Heart left ventricle (tissue), 16 donors: ENCODE measurements around the gene ITGB3. TPM values are rescaled to one million over a fixed set of nuclear protein-coding genes. Genes with fewer than 3 reads are reported as not detected.
A peak's percentile ranks its signal among the peaks of the same experiment; 100 is the strongest.

Experiments used
- ATAC-seq, 4 donors: fragments of 200-7000 bp; cut with Tn5 transposase; one replicate each; pipeline ENCODE4 v1.9.1; 2020 to 2022; ENCODE audit warnings: moderate library complexity in 4 of 4, mild to moderate bottlenecking in 3 of 4, moderate number of reproducible peaks in 1 of 4
- DNase-seq, 5 donors: peaks; one replicate each; pipeline ENCODE4 v3.0.0-alpha.2; 2020
- H3K27ac ChIP-seq, 12 donors: fragments of 200-600 bp; sonication (generic) in 4 of 12; one replicate each; pipeline versions ENCODE4 v1.5.0 to v1.8.0; 2016 to 2022; ENCODE audit warnings: mild to moderate bottlenecking in 2 of 12
- H3K27me3 ChIP-seq, 9 donors: fragments of 200-600 bp; sonication (generic) in 2 of 9; one replicate each; pipeline versions ENCODE4 v1.5.1 to v1.8.0; 2016 to 2022; ENCODE audit warnings: mild to moderate bottlenecking in 3 of 9
- H3K36me3 ChIP-seq, 9 donors: fragments of 200-600 bp; sonication (generic) in 2 of 9; one replicate each; pipeline versions ENCODE4 v1.5.0 to v1.8.0; 2018 to 2022; ENCODE audit warnings: mild to moderate bottlenecking in 2 of 9
- H3K4me1 ChIP-seq, 12 donors: fragments of 200-600 bp; sonication (generic) in 4 of 12; one replicate each; pipeline versions ENCODE4 v1.5.0 to v1.8.0; 2016 to 2022; ENCODE audit warnings: mild to moderate bottlenecking in 3 of 12
- H3K4me3 ChIP-seq, 12 donors: fragments of 200-600 bp; sonication (generic) in 4 of 12; one replicate each; pipeline versions ENCODE4 v1.5.0 to v1.8.0; 2017 to 2022; ENCODE audit warnings: mild to moderate bottlenecking in 9 of 12, moderate library complexity in 4 of 12
- H3K9me3 ChIP-seq, 12 donors: fragments of 200-600 bp; sonication (generic) in 4 of 12; one replicate each; pipeline versions ENCODE4 v1.5.0 to v1.8.0; 2016 to 2022; ENCODE audit warnings: mild to moderate bottlenecking in 1 of 12
- CTCF ChIP-seq, 12 donors: fragments of 200-600 bp; sonication (generic) in 4 of 12; IDR thresholded peaks; one replicate each; pipeline versions ENCODE4 v1.5.0 to v1.8.0; 2018 to 2022; ENCODE audit warnings: antibody characterized with exemption in 12 of 12, mild to moderate bottlenecking in 5 of 12
- POLR2A ChIP-seq, 2 donors: fragments of 450-650 bp; IDR thresholded peaks; one replicate each; pipeline ENCODE4 v1.6.1; 2017; ENCODE audit warnings: antibody characterized with exemption in 2 of 2, mild to moderate bottlenecking in 2 of 2, moderate library complexity in 2 of 2
- WGBS, 4 donors: extraction: QIAGEN DNeasy Blood & Tissue Kit in 2 of 4; methylation state at CpG; one replicate each; pipeline versions ENCODE4 v1.1.5 to v1.1.7; 2013 to 2018; 5-methylcytosine and 5-hydroxymethylcytosine counted together
- intact Hi-C, 10 donors: fragments of 100-400 bp; cut with DNase I; formaldehyde crosslinking; loops; one replicate each; pipeline versions ENCODE4 v1.11.1 to v1.14.2; 2022
- polyA plus RNA-seq, 2 donors: library from polyadenylated mRNA; stranded (reverse); fragments of 200-250 nt; gene quantifications; one replicate each; pipeline ENCODE4 v1.2.3, GENCODE V29; 2013
- total RNA-seq, 9 donors: library from RNA; depleted of rRNA in 2 of 9; stranded (reverse); fragments of >200 nt in 2 of 9; fragmentation: NEBNext Ultra II Directional in 3 of 9; extraction: Animal tissue kit (Norgen Biotek cat#: 25700) in 3 of 9; gene quantifications; one replicate each; pipeline versions ENCODE4 v1.1.0 to v1.2.4, GENCODE V29; 2016 to 2023
- donor health status: ischemic (EF 13 %, LVEDD 7.1; RV severe dilation, severe dysfunction).
- donor health status: healthy with polysubstance abuse.
- donor health status: DM: no; HTN: yes; CAD: no.
- donor health status: DM: no; HTN: no; CAD: no.
- donor health status: ischemic (EF 25% LVEDD 6.9; RV normal size, moderate dysfunction).
- donor health status: ischemic (EF 25% LVEDD 5.7; RV mildly dilated, moderate dysfunction).
- donor health status: healthy.
- donor health status: DM: yes; HTN: yes; CAD: no.
- donor health status: ischemic (EF 35%, LVEDD 5.7; RV mildly dilated, moderate dysfunction).
- donor health status: nonischemic (EF 11% LVEDD 7.7; RV severe dilation, severe dysfunction).
- donor health status: DM: yes; HTN: yes; CAD: no.
- donor health status: PGD.
- donor health status: ischemic (EF 29% LVEDD 5.4; RV normal size, mild dysfunction).
- donor health status: nonischemic (EF 23%, LVEDD 6.1; RV moderate dilation, normal function).

ITGB3 gene
- total and polyA plus RNA-seq, 11 donors, result 1.3 to 14.8 (median 4.8) TPM

- H3K4me3 ChIP-seq, result peak overlapping the region; percentile 61 to 88 (median 80)
- H3K4me1 ChIP-seq, result peaks cover 0 to 33% (median 9%) of the 10 kb centered on the region in 12 donors
- TF ChIP-seq CTCF (IDR thresholded peaks at IDR 0.05) (no peak), POLR2A (IDR thresholded peaks at IDR 0.05) (no peak)
- peaks cover 0 to 25% (median 0%) of the 10 kb centered on the region in 9 donors for H3K27me3 ChIP-seq
- peak overlapping the region in 11 of 12 donors; percentile 51 to 93 (median 79) for H3K27ac ChIP-seq
- no peaks in the 10 kb centered on the region for H3K9me3 ChIP-seq
- WGBS, 4 donors, result 39 to 49% (median 43%) methylated on average over 11 to 15 of the region's 15 CpGs
- intact Hi-C loops, result loop anchor here in 1 of 10 donors (5.0 kb wide), 1 partner anchor 48 kb away; no protein-coding TSS in a partner anchor
- no peak for ATAC-seq
- no peak for DNase-seq
- H3K36me3 ChIP-seq, result no peaks in the 10 kb centered on the region
Measured at GRCh38 chr17:47254403-47254943, 846 bp downstream of the ITGB3 start.

GRCh38 chr17:47257651-47258339 is 4.2 kb downstream of the ITGB3 start:
- peak overlapping the region in 1 of 12 donors; percentile 55 for H3K27ac ChIP-seq
- H3K9me3 ChIP-seq, result no peaks in the 10 kb centered on the region
- TF ChIP-seq POLR2A (IDR thresholded peaks at IDR 0.05) (no peak), CTCF (IDR thresholded peaks at IDR 0.05) (no peak)
- DNase-seq (no peak), ATAC-seq (no peak)
- no peak overlapping the region for H3K4me3 ChIP-seq
- intact Hi-C loops, result loop anchor here in 1 of 10 donors (5.0 kb wide), 1 partner anchor 45 kb away; no protein-coding TSS in a partner anchor
- 59 to 64% (median 62%) methylated on average over 9 of the region's 9 CpGs for WGBS, 4 donors
- peaks cover 0 to 31% (median 9%) of the 10 kb centered on the region in 12 donors for H3K4me1 ChIP-seq
- no peaks in the 10 kb centered on the region for H3K36me3 ChIP-seq
- H3K27me3 ChIP-seq, result peaks cover 0 to 25% (median 0%) of the 10 kb centered on the region in 9 donors

- Histone ChIP-seq H3K27me3 (no peaks in the 10 kb centered on the region), H3K9me3 (no peaks in the 10 kb centered on the region), H3K4me1 (peaks cover 0 to 31% (median 8%) of the 10 kb centered on the region in 12 donors), H3K27ac (peak overlapping the region in 1 of 12 donors; percentile 1), H3K36me3 (no peaks in the 10 kb centered on the region), H3K4me3 (no peak overlapping the region)
- DNase-seq (no peak), ATAC-seq (peak in 1 of 4 donors; percentile 7)
- intact Hi-C loops, result no loop called here
- no peak for TF ChIP-seq CTCF (IDR thresholded peaks at IDR 0.05)
- no peak for TF ChIP-seq POLR2A (IDR thresholded peaks at IDR 0.05)
- WGBS, 4 donors, result 58 to 64% (median 61%) methylated on average over 7 of the region's 7 CpGs
Measured at GRCh38 chr17:47262586-47262985, 9.0 kb downstream of the ITGB3 start.

GRCh38 chr17:47264166-47264565 is 10.5 kb downstream of the ITGB3 start:
- 91 to 96% (median 94%) methylated on average over 2 of the region's 2 CpGs for WGBS, 4 donors
- Histone ChIP-seq H3K36me3 (no peaks in the 10 kb centered on the region), H3K27me3 (no peaks in the 10 kb centered on the region), H3K9me3 (no peaks in the 10 kb centered on the region), H3K27ac (no peak overlapping the region), H3K4me1 (peaks cover 0 to 24% (median 8%) of the 10 kb centered on the region in 12 donors), H3K4me3 (no peak overlapping the region)
- no peak for DNase-seq
- intact Hi-C loops, result no loop called here
- no peak for ATAC-seq
- TF ChIP-seq CTCF (IDR thresholded peaks at IDR 0.05), result no peak
- no peak for TF ChIP-seq POLR2A (IDR thresholded peaks at IDR 0.05)
